AG04450 (cell line): ENCODE results near the gene CALM3. TPM values are rescaled to one million over a fixed set of nuclear protein-coding genes. Genes with fewer than 3 reads are reported as not detected.

Source experiments
- CTCF ChIA-PET: fragments of 300-600, 350-600 bp; formaldehyde crosslinking; extraction: SDS; loops from one replicate; lab custom pipeline; 2022; ENCODE audit warnings: antibody characterized with exemption, inconsistent platforms; lab: Charles Lee
- POLR2A ChIA-PET: fragments of 350-600 bp; formaldehyde crosslinking; extraction: SDS; loops from one replicate; lab custom pipeline; 2021; ENCODE audit warnings: antibody characterized with exemption, inconsistent platforms; lab: Yijun Ruan, JAX
- DNase-seq: peaks from one replicate; pipeline ENCODE4 v3.0.0-alpha.2; 2011; ENCODE audit warnings: low read depth, low spot score
- H3K27ac ChIP-seq: one replicate; pipeline ENCODE4 v1.5.1; 2012; ENCODE audit warnings: low read depth, low read length, control low read depth
- H3K27me3 ChIP-seq: one replicate; pipeline ENCODE4 v1.6.0; 2012; ENCODE audit warnings: low read length; ENCODE audit not compliant: control insufficient read depth, insufficient read depth
- H3K4me3 ChIP-seq: 2 replicates; pipeline ENCODE4 v1.5.1; 2011; ENCODE audit warnings: mild to moderate bottlenecking, low read depth, low read length, control low read depth
- H3K9me3 ChIP-seq: 2 replicates; pipeline ENCODE4 v1.5.1; 2012; ENCODE audit warnings: low read length; ENCODE audit not compliant: control insufficient read depth, insufficient read depth
- polyA plus RNA-seq: library from polyadenylated mRNA; depleted of rRNA; stranded (reverse); fragments of >200 nt; gene quantifications from 2 replicates; pipeline ENCODE4 v1.2.3, GENCODE V29; 2011
- TF ChIP-seq, protein P1 (sequence below): IDR thresholded peaks from 2 replicates; pipeline ENCODE4 v1.5.1; 2011; ENCODE audit warnings: low read depth, low read length, control low read depth, inconsistent platforms

The CALM3 gene
- polyA plus RNA-seq, 1 experiment = 744 TPM

DNA sequence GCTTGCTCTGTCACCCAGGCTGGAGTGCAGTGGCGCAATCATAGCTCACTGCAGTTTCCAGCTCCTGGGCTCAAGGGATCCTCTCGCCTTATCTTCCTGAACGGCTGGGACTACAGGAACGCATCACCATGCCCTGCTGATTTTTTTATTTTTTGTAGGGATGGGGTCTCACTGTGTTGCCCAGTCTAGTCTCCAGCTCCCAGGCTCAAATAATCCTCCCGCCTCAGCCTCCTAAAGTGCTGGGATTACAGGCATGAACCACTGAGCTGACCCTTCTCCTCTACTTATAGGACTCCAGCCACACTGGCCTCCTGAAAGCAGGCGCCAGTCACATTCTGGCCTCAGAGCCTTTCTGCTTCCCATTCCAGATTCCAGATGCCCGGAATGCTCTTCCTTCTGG, 49.3 kb downstream of the CALM3 start:
- CTCF ChIA-PET = no interaction called here
- Histone ChIP-seq H3K4me3 (no peak overlapping the region), H3K9me3 (peaks cover 17% of the 10 kb centered on the region), H3K27me3 (peaks cover 3% of the 10 kb centered on the region), H3K27ac (no peak overlapping the region)
- TF ChIP-seq, protein P1, sequence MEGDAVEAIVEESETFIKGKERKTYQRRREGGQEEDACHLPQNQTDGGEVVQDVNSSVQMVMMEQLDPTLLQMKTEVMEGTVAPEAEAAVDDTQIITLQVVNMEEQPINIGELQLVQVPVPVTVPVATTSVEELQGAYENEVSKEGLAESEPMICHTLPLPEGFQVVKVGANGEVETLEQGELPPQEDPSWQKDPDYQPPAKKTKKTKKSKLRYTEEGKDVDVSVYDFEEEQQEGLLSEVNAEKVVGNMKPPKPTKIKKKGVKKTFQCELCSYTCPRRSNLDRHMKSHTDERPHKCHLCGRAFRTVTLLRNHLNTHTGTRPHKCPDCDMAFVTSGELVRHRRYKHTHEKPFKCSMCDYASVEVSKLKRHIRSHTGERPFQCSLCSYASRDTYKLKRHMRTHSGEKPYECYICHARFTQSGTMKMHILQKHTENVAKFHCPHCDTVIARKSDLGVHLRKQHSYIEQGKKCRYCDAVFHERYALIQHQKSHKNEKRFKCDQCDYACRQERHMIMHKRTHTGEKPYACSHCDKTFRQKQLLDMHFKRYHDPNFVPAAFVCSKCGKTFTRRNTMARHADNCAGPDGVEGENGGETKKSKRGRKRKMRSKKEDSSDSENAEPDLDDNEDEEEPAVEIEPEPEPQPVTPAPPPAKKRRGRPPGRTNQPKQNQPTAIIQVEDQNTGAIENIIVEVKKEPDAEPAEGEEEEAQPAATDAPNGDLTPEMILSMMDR = no peak
- POLR2A ChIA-PET = no interaction called here
- no peak for DNase-seq

DNA sequence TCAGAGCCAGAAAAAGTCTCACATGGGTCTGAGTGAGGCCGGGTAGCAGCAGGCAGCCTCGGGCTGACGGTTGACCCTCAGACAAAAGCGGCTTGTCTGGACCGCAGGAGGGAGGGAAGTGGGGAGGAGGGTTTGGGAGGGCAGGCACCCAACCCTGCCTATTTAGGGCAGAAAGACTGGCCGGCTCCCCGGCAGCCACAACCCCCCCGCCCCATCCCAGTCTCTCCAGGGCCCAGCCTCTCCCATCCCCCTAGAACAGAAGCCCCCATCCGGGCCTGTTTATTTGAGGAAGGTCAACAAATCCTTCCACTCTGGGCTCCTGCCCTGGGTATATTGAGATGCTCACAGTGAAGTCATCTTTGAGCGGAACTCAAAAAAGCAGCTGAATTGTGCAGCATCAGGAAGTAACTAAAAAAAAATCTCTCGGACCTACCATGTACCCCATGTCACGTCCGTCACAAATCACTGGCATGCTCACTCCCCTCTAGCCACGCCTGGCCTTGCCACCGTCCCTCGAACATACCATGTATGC, 53.6 kb downstream of the CALM3 start:
- ChIA-PET POLR2A (no interaction called here), CTCF (interaction anchor here (0.5 to 3.9 kb wide), 2 partner anchors 40 to 50 kb away, joined by 3 to 13 read pairs; no protein-coding TSS in a partner anchor)
- Histone ChIP-seq H3K9me3 (no peaks in the 10 kb centered on the region; the same call in 1 of the 2 replicates), H3K27me3 (no peaks in the 10 kb centered on the region), H3K4me3 (no peak overlapping the region), H3K27ac (no peak overlapping the region)
- TF ChIP-seq, protein P1 = no peak
- DNase-seq = no peak

DNA sequence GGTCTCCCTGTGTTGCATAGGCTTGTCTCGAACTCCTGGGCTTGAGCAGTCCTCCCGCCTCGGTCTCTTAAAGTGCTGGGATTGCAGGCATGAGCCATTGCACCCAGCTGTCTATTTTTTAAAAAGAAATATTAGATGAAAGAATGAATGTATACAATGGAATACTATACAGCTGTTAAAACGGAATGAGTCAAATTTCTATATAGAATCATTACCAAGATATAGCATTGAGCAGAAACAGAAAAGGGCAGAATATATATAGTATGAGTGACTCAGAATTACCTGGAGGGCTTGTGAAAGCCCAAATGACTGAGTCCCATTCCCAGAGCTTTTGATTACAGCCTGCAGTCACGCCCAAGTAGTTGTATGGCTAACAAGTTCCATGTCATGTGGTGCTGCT, 55.4 kb downstream of the CALM3 start:
- Histone ChIP-seq H3K27me3 (no peaks in the 10 kb centered on the region), H3K27ac (no peak overlapping the region), H3K9me3 (no peaks in the 10 kb centered on the region), H3K4me3 (no peak overlapping the region)
- ChIA-PET CTCF (interaction anchor here (3.9 kb wide), 1 partner anchor 42 kb away, joined by 13 read pairs; no protein-coding TSS in a partner anchor), POLR2A (interaction anchor here (1.1 kb wide), 1 partner anchor 17 kb away, joined by 4 read pairs; no protein-coding TSS in a partner anchor)
- DNase-seq = no peak
- TF ChIP-seq, protein P1 = no peak

DNA sequence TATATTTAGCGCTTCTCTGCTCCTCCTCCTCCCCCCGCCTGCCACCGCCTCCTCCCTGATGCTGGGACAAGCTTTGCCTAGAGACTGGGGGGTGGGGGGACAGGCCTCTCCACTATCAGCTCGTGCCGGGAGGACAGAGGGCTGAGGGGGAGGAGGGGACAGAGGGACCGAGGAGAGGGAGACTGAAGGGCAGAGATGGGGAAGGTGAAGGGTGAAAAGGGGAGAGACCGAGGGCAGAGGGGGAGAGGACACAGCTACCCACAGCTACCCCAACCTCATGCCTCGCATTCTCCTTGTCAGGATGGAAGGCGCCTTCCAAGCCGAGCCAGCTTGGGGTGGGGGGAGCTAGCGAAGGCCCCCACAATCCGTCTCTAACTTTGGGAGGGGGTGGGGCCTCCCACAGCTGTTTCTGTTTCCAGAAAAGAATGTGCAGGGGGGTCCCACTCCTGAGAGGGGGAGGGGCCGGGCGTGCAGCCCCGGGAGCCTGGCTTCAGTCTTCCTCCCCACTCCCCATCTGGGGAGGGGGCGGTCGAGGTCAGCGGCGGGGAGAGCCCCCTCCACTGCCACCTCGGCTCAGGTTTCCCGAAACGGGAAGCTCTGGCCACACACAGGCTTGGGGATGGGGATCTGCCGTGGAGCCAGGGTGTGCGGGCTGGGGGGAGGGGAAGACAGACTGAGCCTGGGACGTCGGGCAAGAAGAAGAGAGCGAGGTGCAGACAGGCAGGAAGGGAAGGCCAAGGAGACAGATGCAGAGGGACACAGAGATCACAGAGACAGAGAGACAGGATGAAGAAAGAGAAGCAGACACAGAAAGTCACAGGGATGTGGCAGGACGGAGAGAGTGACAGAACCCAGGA, 58.2 kb downstream of the CALM3 start:
- CTCF ChIA-PET = interaction anchor here (1.1 to 1.7 kb wide), 2 partner anchors 43 to 45 kb away, joined by 8 to 10 read pairs; no protein-coding TSS in a partner anchor
- H3K4me3 ChIP-seq = peak overlapping the region; percentile 67
- POLR2A ChIA-PET = interaction anchor here (0.6 kb wide), 1 partner anchor 45 kb away, joined by 5 read pairs; no protein-coding TSS in a partner anchor
- no peak for DNase-seq
- no peak overlapping the region for H3K27ac ChIP-seq
- no peaks in the 10 kb centered on the region for H3K9me3 ChIP-seq
- TF ChIP-seq, protein P1 = no peak
- no peaks in the 10 kb centered on the region for H3K27me3 ChIP-seq
